ENCODE measurements around the gene PMVK. TPM values are rescaled to one million over a fixed set of nuclear protein-coding genes. Genes with fewer than 3 reads are reported as not detected.

The PMVK gene
- total RNA-seq, 2 donors from 2014 or later, result 38.6 to 66.9 TPM

DNA sequence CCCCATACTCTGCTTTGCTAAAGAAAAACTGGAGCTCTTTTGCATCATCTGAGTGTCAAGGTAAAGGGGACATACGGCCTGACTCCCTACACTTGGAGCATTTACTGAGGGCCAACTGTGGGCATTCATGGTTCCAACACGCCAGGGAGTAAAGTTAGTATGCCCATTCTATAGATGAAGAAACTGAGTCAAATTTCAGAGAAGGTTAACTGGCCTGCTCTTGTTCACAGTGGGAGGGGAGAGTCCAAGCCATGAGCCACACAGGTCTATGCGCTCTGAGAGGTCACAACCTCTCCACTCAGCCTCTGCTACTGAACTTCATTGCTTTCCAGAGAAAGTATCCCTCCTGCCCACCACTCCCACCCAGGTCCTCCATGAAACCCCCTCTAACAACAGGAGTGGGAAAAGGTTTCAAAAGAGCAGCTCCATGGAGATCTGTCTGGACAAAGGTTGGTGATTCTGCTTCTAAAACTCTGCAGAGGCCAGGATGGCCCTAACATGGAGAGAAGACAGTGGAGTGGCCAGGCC is 59.6 kb downstream of the PMVK start:
- no peak overlapping the region for H3K27ac Mint-ChIP-seq
- peaks cover 5% of the 10 kb centered on the region for H3K4me1 Mint-ChIP-seq
- no peak for ATAC-seq (replicated peaks)
- H3K36me3 Mint-ChIP-seq (ENCODE audit: low read depth), result no peaks in the 10 kb centered on the region
- no peak overlapping the region for H3K4me3 Mint-ChIP-seq
- H3K27me3 Mint-ChIP-seq, result peaks cover 20% of the 10 kb centered on the region
- no peaks in the 10 kb centered on the region for H3K9me3 Mint-ChIP-seq

Other genes starting within 250 kb of the PMVK start
- under 1 TPM; 0.11 to 0.37 TPM for gene KCNN3, start 66.4 kb downstream of the PMVK start, total RNA-seq
- gene PBXIP1, start 19.4 kb upstream of the PMVK start, total RNA-seq, result 100 to 1,000 TPM in 1 of 2 donors, 10 to 100 TPM in 1; 61.9 to 118 TPM
- gene PYGO2, start 25.1 kb upstream of the PMVK start, total RNA-seq, result 10 to 100 TPM; 35.6 to 39.2 TPM
- 10 to 100 TPM; 60.9 to 62.0 TPM for gene SHC1, start 34.0 kb upstream of the PMVK start, total RNA-seq
- gene CKS1B, start 38.0 kb upstream of the PMVK start, total RNA-seq, result 100 to 1,000 TPM; 162 to 188 TPM
- gene FLAD1, start 46.6 kb upstream of the PMVK start, total RNA-seq, result 10 to 100 TPM; 34.6 to 68.3 TPM
- gene LENEP, start 56.9 kb upstream of the PMVK start, total RNA-seq, result under 1 TPM; 0.77 to 0.97 TPM
- gene ZBTB7B, start 66.1 kb upstream of the PMVK start, total RNA-seq, result 100 to 1,000 TPM in 1 of 2 donors, 10 to 100 TPM in 1; 94.5 to 140 TPM
- gene DCST2, start 97.1 kb upstream of the PMVK start, total RNA-seq, result 1 to 10 TPM in 1 of 2 donors, under 1 TPM in 1; 0.67 to 2.2 TPM
- not detected for gene DCST1, start 97.1 kb upstream of the PMVK start, total RNA-seq
- 10 to 100 TPM; 53.2 to 86.6 TPM for gene ADAM15, start 114.6 kb upstream of the PMVK start, total RNA-seq
- gene EFNA4, start 127.0 kb upstream of the PMVK start, total RNA-seq, result 1 to 10 TPM; 4.6 to 7.0 TPM
- gene EFNA3, start 142.1 kb upstream of the PMVK start, total RNA-seq, result 10 to 100 TPM in 1 of 2 donors, 1 to 10 TPM in 1; 4.1 to 10.8 TPM
- gene EFNA1, start 191.2 kb upstream of the PMVK start, total RNA-seq, result under 1 TPM in 1 of 2 donors, not detected in 1; 0.48 TPM
- gene SLC50A1, start 199.1 kb upstream of the PMVK start, total RNA-seq, result 10 to 100 TPM; 42.8 to 47.3 TPM
- 10 to 100 TPM; 29.4 to 40.6 TPM for gene DPM3, start 203.8 kb upstream of the PMVK start, total RNA-seq
- 100 to 1,000 TPM; 108 to 166 TPM for gene KRTCAP2, start 236.6 kb upstream of the PMVK start, total RNA-seq
- gene TRIM46, start 237.1 kb upstream of the PMVK start, total RNA-seq, result 10 to 100 TPM; 10.6 to 16.6 TPM

Measured in activated T-helper 17 cell treated with anti-CD3 and anti-CD28 coated beads, Interleukin-2, amount 50 U/mL, for 72 hours (primary cell).